Panc1 (cell line): ENCODE data around the gene NUMBL. TPM values are rescaled to one million over a fixed set of nuclear protein-coding genes. Genes with fewer than 3 reads are reported as not detected.

ENCODE experiments used
- ATAC-seq: fragments of 200-7000 bp; cut with Tn5 transposase; 2 replicates; pipeline ENCODE4 v1.9.1; 2020; ENCODE audit warnings: mild to moderate bottlenecking, moderate library complexity
- BruUV-seq: library from RNA; stranded (reverse); fragments of 400-500 nt; replicated peaks from 2 replicates; lab custom pipeline; 2021; lab: Mats Ljungman, UMichigan
- CTCF ChIA-PET: fragments of 300-600 bp; sonication (Branson Sonifier 250); formaldehyde crosslinking; loops from one replicate; lab custom pipeline; 2022; ENCODE audit warnings: antibody characterized with exemption; lab: Charles Lee
- POLR2A ChIA-PET: fragments of 300-600 bp; sonication (Branson Sonifier 250); formaldehyde crosslinking; loops from one replicate; lab custom pipeline; 2022; ENCODE audit warnings: antibody characterized with exemption; lab: Charles Lee
- DNase-seq: peaks from one replicate; pipeline ENCODE4 v3.0.0-alpha.2; 2010; ENCODE audit warnings: low read depth, low spot score
- H3K27ac ChIP-seq: 2 replicates; pipeline ENCODE4 v1.5.1; 2011; ENCODE audit warnings: mild to moderate bottlenecking, low read length, inconsistent platforms
- H3K27me3 ChIP-seq: fragments of 200-500 bp; sonication (Bioruptor generic); 2 replicates; pipeline ENCODE4 v1.6.0; 2014; ENCODE audit warnings: low read length, inconsistent platforms; ENCODE audit not compliant: control insufficient read depth, insufficient read depth
- H3K36me3 ChIP-seq: fragments of 200-500 bp; sonication (Bioruptor generic); 2 replicates; pipeline ENCODE4 v1.5.1; 2014; ENCODE audit warnings: inconsistent platforms, mild to moderate bottlenecking, low read length, moderate library complexity; ENCODE audit not compliant: control insufficient read depth, insufficient read depth
- H3K4me1 ChIP-seq: 2 replicates; pipeline ENCODE4 v1.5.1; 2011; ENCODE audit warnings: inconsistent platforms, mild to moderate bottlenecking, low read length, moderate library complexity; ENCODE audit not compliant: control insufficient read depth, insufficient read depth
- H3K4me3 ChIP-seq, 2 experiments: 2 replicates each; pipeline ENCODE4 v1.5.1; 2011 to 2012; ENCODE audit warnings: low read depth in 2 of 2, low read length in 2 of 2, mild to moderate bottlenecking in 2 of 2, inconsistent platforms in 1 of 2, moderate library complexity in 1 of 2
- H3K9me3 ChIP-seq: fragments of 200-500 bp; sonication (Bioruptor generic); 2 replicates; pipeline ENCODE4 v1.5.1; 2014; ENCODE audit warnings: low read depth, mild to moderate bottlenecking, inconsistent platforms, low read length, moderate library complexity; ENCODE audit not compliant: control insufficient read depth, insufficient read depth
- POLR2AphosphoS5 ChIP-seq: IDR thresholded peaks from 2 replicates; pipeline ENCODE4 v1.6.1; 2012; ENCODE audit warnings: mild to moderate bottlenecking, low read depth, low read length, moderate library complexity
- SIN3A ChIP-seq: IDR thresholded peaks from 2 replicates; pipeline ENCODE4 v1.6.1; 2012; ENCODE audit warnings: low read depth, mild to moderate bottlenecking, low read length, moderate library complexity, borderline replicate concordance; ENCODE audit not compliant: insufficient read depth
- TCF7L2 ChIP-seq: IDR thresholded peaks from 2 replicates; pipeline ENCODE4 v1.6.1; 2011; ENCODE audit warnings: mild to moderate bottlenecking, low read depth, low read length, inconsistent platforms
- in situ Hi-C: cut with HindIII; loops from 2 replicates; pipeline ENCODE4 v1.10.0; 2016; ENCODE audit warnings: low sequenced_read_pairs, low pct_unique_long_range_greater_than_20kb
- intact Hi-C: fragments of 100-400 bp; cut with micrococcal nuclease; formaldehyde crosslinking; loops from one replicate; pipeline ENCODE4 v1.10.0; 2022; ENCODE audit not compliant: unreplicated experiment
- total RNA-seq: library from RNA; stranded (reverse); gene quantifications from one replicate; pipeline ENCODE4 v1.2.1, GENCODE V29; 2021; ENCODE audit not compliant: unreplicated experiment
- TF ChIP-seq, protein P1 (sequence below), 2 experiments: IDR thresholded peaks; 2 replicates each; pipeline ENCODE4 v1.6.1; 2011 to 2012; ENCODE audit warnings: low read depth in 2 of 2, control low read depth in 1 of 2, low read length in 1 of 2, mild to moderate bottlenecking in 1 of 2, moderate library complexity in 1 of 2; ENCODE audit not compliant: insufficient read depth in 1 of 2
- TF ChIP-seq, protein P2 (sequence below): fragments of 450-650 bp; IDR thresholded peaks from 2 replicates; pipeline ENCODE4 v1.5.1; 2017; ENCODE audit warnings: mild to moderate bottlenecking

The NUMBL gene
- total RNA-seq, 1 experiment from 2014 or later = 27.6 TPM

DNA sequence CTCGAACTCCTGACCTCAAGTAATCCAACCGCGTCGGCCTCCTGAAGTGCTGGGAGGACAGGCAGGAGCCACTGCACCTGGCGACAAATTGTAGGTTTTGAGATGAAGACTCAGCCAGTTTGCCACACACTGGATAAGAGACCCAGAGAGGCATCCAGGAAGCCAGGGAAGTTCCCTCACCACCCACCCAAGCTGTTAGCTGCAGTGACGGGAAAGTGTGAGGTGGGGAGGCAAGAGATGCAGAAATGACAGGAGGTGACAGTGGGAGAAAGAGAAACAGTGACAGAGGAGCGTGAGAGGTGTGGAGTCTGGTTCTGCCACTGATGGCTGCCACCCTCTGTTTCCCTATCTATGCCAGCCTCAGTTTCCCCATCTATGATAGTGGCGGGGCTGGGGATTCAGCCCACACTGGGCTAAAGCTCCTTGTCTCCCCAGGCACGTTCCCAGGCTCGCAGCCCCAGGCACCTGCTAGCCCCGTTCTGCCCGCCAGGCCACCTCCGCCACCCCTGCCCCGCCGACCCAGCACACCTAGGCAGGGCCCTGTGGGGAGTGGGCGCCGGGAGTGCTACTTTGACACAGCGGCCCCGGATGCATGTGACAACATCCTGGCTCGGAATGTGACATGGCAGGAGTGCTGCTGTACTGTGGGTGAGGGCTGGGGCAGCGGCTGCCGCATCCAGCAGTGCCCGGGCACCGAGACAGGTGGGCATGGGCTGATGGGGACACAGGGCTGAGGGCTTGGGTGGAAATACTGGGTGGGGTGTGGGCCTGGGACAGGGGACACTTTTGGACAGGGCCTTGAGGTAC, 68.3 kb downstream of the NUMBL start:
- no TSS peak for BruUV-seq
- Histone ChIP-seq H3K9me3 (no peaks in the 10 kb centered on the region), H3K4me1 (no peaks in the 10 kb centered on the region), H3K4me3 (no peak overlapping the region), H3K27ac (no peak overlapping the region), H3K27me3 (no peaks in the 10 kb centered on the region), H3K36me3 (no peaks in the 10 kb centered on the region)
- ChIA-PET CTCF (no interaction called here), POLR2A (no interaction called here)
- TF ChIP-seq, protein P1, sequence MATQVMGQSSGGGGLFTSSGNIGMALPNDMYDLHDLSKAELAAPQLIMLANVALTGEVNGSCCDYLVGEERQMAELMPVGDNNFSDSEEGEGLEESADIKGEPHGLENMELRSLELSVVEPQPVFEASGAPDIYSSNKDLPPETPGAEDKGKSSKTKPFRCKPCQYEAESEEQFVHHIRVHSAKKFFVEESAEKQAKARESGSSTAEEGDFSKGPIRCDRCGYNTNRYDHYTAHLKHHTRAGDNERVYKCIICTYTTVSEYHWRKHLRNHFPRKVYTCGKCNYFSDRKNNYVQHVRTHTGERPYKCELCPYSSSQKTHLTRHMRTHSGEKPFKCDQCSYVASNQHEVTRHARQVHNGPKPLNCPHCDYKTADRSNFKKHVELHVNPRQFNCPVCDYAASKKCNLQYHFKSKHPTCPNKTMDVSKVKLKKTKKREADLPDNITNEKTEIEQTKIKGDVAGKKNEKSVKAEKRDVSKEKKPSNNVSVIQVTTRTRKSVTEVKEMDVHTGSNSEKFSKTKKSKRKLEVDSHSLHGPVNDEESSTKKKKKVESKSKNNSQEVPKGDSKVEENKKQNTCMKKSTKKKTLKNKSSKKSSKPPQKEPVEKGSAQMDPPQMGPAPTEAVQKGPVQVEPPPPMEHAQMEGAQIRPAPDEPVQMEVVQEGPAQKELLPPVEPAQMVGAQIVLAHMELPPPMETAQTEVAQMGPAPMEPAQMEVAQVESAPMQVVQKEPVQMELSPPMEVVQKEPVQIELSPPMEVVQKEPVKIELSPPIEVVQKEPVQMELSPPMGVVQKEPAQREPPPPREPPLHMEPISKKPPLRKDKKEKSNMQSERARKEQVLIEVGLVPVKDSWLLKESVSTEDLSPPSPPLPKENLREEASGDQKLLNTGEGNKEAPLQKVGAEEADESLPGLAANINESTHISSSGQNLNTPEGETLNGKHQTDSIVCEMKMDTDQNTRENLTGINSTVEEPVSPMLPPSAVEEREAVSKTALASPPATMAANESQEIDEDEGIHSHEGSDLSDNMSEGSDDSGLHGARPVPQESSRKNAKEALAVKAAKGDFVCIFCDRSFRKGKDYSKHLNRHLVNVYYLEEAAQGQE (IDR thresholded peaks at IDR 0.05; ENCODE audit: insufficient read depth in 1 of 2, low read depth in 2 of 2, low read length in 1 of 2) = no peak
- TF ChIP-seq, protein P2, sequence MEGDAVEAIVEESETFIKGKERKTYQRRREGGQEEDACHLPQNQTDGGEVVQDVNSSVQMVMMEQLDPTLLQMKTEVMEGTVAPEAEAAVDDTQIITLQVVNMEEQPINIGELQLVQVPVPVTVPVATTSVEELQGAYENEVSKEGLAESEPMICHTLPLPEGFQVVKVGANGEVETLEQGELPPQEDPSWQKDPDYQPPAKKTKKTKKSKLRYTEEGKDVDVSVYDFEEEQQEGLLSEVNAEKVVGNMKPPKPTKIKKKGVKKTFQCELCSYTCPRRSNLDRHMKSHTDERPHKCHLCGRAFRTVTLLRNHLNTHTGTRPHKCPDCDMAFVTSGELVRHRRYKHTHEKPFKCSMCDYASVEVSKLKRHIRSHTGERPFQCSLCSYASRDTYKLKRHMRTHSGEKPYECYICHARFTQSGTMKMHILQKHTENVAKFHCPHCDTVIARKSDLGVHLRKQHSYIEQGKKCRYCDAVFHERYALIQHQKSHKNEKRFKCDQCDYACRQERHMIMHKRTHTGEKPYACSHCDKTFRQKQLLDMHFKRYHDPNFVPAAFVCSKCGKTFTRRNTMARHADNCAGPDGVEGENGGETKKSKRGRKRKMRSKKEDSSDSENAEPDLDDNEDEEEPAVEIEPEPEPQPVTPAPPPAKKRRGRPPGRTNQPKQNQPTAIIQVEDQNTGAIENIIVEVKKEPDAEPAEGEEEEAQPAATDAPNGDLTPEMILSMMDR = no peak
- TF ChIP-seq TCF7L2 (no peak), SIN3A (no peak), POLR2AphosphoS5 (no peak)
- no peak for DNase-seq
- intact Hi-C loops = no loop called here
- in situ Hi-C loops = no loop called here
- ATAC-seq = no peak

DNA sequence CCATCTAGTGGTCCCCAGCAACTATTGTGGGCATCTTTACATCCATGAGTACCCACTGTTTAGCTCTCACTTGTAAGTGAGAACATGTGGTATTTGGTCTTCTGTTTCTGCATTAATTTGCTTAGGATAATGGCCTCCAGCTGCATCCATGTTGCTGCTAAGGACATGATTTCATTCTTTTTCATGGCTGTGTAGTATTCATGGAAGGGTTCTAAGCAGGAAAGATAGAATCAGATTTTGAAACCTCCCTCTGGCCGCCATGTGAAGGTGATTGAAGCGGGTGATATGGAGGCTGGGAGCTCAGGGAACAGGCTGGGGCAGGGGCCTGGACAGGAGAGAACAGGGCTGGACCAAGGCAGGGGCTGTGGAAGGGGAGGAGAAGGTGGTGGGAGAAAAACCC, 69.2 kb downstream of the NUMBL start:
- Histone ChIP-seq H3K4me3 (no peak overlapping the region), H3K36me3 (no peaks in the 10 kb centered on the region), H3K9me3 (no peaks in the 10 kb centered on the region), H3K4me1 (no peaks in the 10 kb centered on the region), H3K27ac (no peak overlapping the region), H3K27me3 (no peaks in the 10 kb centered on the region)
- CTCF ChIA-PET = no interaction called here
- DNase-seq (no peak), ATAC-seq (no peak)
- no peak for TF ChIP-seq SIN3A
- TF ChIP-seq POLR2AphosphoS5 = no peak
- TF ChIP-seq, protein P1 (IDR thresholded peaks at IDR 0.05; ENCODE audit: insufficient read depth in 1 of 2, low read depth in 2 of 2, low read length in 1 of 2) = no peak
- no peak for TF ChIP-seq TCF7L2
- TF ChIP-seq, protein P2 = no peak
- BruUV-seq = no TSS peak
- intact Hi-C loops (no loop called here), in situ Hi-C loops (no loop called here)
- POLR2A ChIA-PET = no interaction called here
